Lower lobe of right lung (tissue), 2 donors: ENCODE data around the gene CRTC1. TPM values are rescaled to one million over a fixed set of nuclear protein-coding genes. Genes with fewer than 3 reads are reported as not detected.
"Not testable (repeated sequence)": the region's sequence is repeated elsewhere in the genome, so short reads cannot be mapped to it uniquely, and the experiment has no call there.

Source experiments
- ATAC-seq, 2 donors: fragments of 200-7000 bp; cut with Tn5 transposase; one replicate each; pipeline ENCODE4 v1.9.1; 2020 to 2022; ENCODE audit warnings: mild to moderate bottlenecking in 2 of 2, moderate library complexity in 2 of 2
- DNase-seq: peaks from one replicate; pipeline ENCODE4 v3.0.0-alpha.2; 2020
- H3K27ac ChIP-seq: fragments of 200-600 bp; one replicate; pipeline ENCODE4 v1.8.0; 2022
- H3K27me3 ChIP-seq: fragments of 200-600 bp; one replicate; pipeline ENCODE4 v1.8.0; 2022; ENCODE audit warnings: low read depth
- H3K36me3 ChIP-seq: fragments of 200-600 bp; one replicate; pipeline ENCODE4 v1.8.0; 2022; ENCODE audit warnings: mild to moderate bottlenecking
- H3K4me1 ChIP-seq: fragments of 200-600 bp; one replicate; pipeline ENCODE4 v1.8.0; 2022
- H3K4me3 ChIP-seq: fragments of 200-600 bp; one replicate; pipeline ENCODE4 v1.8.0; 2022; ENCODE audit warnings: mild to moderate bottlenecking
- H3K9me3 ChIP-seq: fragments of 200-600 bp; one replicate; pipeline ENCODE4 v1.8.0; 2022
- CTCF ChIP-seq: fragments of 200-600 bp; IDR thresholded peaks from one replicate; pipeline ENCODE4 v1.8.0; 2022; ENCODE audit warnings: antibody characterized with exemption, mild to moderate bottlenecking
- intact Hi-C: fragments of 100-400 bp; cut with DNase I; formaldehyde crosslinking; loops from one replicate; pipeline ENCODE4 v1.11.0; 2022
- total RNA-seq: library from RNA; stranded (reverse); fragmentation: NEBNext Ultra II Directional; extraction: Animal tissue kit (Norgen Biotek cat#: 25700); gene quantifications from one replicate; pipeline ENCODE4 v1.2.1, GENCODE V29; 2021
- donor health status: DM: no; HTN: yes; CAD: no; lungs with severe emphysema.

The CRTC1 gene
- total RNA-seq, 1 donor from 2014 or later = 16.2 TPM

GRCh38 chr19:18676692-18677091 lies 6.8 kb upstream of the CRTC1 start:
- Histone ChIP-seq H3K4me1 (peaks cover 21% of the 10 kb centered on the region), H3K27me3 (no peaks in the 10 kb centered on the region), H3K27ac (no peak overlapping the region), H3K9me3 (no peaks in the 10 kb centered on the region), H3K36me3 (no peaks in the 10 kb centered on the region), H3K4me3 (no peak overlapping the region)
- DNase-seq = no peak
- intact Hi-C loops = no loop called here
- no peak for TF ChIP-seq CTCF
- ATAC-seq = no peak

GRCh38 chr19:18677156-18677555 lies 6.3 kb upstream of the CRTC1 start:
- Histone ChIP-seq H3K9me3 (no peaks in the 10 kb centered on the region), H3K27me3 (no peaks in the 10 kb centered on the region), H3K36me3 (no peaks in the 10 kb centered on the region), H3K4me3 (no peak overlapping the region), H3K4me1 (peaks cover 21% of the 10 kb centered on the region), H3K27ac (no peak overlapping the region)
- intact Hi-C loops = no loop called here
- TF ChIP-seq CTCF = no peak
- no peak for ATAC-seq
- DNase-seq = no peak

- intact Hi-C loops = not testable (repeated sequence)
Measured at GRCh38 chr19:18680148-18680547, 3.3 kb upstream of the CRTC1 start.

GRCh38 chr19:18682807-18683108 lies 722 bp upstream of the CRTC1 start:
- Histone ChIP-seq H3K27me3 (no peaks in the 10 kb centered on the region), H3K9me3 (no peaks in the 10 kb centered on the region), H3K27ac (peak overlapping the region; percentile 83), H3K36me3 (no peaks in the 10 kb centered on the region), H3K4me3 (peak overlapping the region; percentile 62), H3K4me1 (peaks cover 37% of the 10 kb centered on the region)
- no peak for TF ChIP-seq CTCF
- intact Hi-C loops = no loop called here
- DNase-seq (no peak), ATAC-seq (no peak)

More at GRCh38 chr19:18680148-18680547, 3.3 kb upstream of the CRTC1 start:
- not testable (repeated sequence) for H3K27ac ChIP-seq, H3K27me3 ChIP-seq, ATAC-seq, DNase-seq, H3K4me3 ChIP-seq, H3K36me3 ChIP-seq, H3K9me3 ChIP-seq
- peaks cover 39% of the 10 kb centered on the region for H3K4me1 ChIP-seq

GRCh38 chr19:18683958-18684641 lies 620 bp downstream of the CRTC1 start:
- H3K9me3 ChIP-seq = no peaks in the 10 kb centered on the region
- no peaks in the 10 kb centered on the region for H3K27me3 ChIP-seq
- no peaks in the 10 kb centered on the region for H3K36me3 ChIP-seq
- DNase-seq = no peak
- intact Hi-C loops = no loop called here
- peaks cover 23% of the 10 kb centered on the region for H3K4me1 ChIP-seq
- TF ChIP-seq CTCF = no peak
- peak overlapping the region; percentile 62 for H3K4me3 ChIP-seq
- no peak overlapping the region for H3K27ac ChIP-seq
- ATAC-seq = no peak

- ATAC-seq (no peak), DNase-seq (no peak)
- Histone ChIP-seq H3K9me3 (no peaks in the 10 kb centered on the region), H3K27me3 (no peaks in the 10 kb centered on the region), H3K4me3 (peak overlapping the region; percentile 62), H3K36me3 (no peaks in the 10 kb centered on the region), H3K4me1 (peaks cover 23% of the 10 kb centered on the region), H3K27ac (no peak overlapping the region)
- TF ChIP-seq CTCF = no peak
- intact Hi-C loops = no loop called here
Measured at GRCh38 chr19:18684642-18684993, 1.1 kb downstream of the CRTC1 start.
